ENCODE measurements around the gene MYH11.

DNA sequence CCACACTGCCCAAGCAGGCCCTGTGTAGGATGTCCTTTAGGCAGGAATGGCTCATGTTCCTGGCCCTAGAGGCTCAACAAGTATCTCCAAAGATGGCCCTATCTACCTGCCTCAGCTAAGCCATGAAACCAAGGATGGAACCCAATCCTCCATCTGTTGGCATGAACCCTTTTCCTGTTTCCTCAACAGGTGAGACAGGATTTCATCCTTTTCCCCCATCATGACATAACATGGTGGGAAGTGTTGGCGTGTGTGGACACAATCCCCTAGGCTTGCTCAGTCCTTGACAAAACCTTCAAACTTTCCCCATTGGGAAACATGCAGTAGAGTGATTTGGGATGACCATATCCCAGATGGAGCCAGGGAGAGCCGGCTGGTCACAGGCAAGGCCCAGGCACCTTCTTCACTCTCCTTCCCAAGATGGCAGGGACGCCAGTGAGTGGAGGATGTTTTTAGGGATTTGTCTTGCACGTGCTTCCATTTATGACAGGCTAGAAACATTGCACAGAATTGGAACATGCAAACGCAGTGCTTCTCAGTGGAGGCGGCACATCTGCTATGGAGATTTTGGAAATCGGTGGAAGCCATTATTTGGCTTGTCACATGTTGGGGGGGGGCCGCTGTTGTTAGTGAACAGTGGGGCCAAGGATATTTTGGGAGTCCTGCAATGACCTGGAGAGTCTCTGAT is 77.0 kb downstream of the MYH11 start:
- TF ChIP-seq, protein P1, sequence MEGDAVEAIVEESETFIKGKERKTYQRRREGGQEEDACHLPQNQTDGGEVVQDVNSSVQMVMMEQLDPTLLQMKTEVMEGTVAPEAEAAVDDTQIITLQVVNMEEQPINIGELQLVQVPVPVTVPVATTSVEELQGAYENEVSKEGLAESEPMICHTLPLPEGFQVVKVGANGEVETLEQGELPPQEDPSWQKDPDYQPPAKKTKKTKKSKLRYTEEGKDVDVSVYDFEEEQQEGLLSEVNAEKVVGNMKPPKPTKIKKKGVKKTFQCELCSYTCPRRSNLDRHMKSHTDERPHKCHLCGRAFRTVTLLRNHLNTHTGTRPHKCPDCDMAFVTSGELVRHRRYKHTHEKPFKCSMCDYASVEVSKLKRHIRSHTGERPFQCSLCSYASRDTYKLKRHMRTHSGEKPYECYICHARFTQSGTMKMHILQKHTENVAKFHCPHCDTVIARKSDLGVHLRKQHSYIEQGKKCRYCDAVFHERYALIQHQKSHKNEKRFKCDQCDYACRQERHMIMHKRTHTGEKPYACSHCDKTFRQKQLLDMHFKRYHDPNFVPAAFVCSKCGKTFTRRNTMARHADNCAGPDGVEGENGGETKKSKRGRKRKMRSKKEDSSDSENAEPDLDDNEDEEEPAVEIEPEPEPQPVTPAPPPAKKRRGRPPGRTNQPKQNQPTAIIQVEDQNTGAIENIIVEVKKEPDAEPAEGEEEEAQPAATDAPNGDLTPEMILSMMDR (conservative IDR thresholded peaks at IDR 0.05; ENCODE audit: low read depth in 2 of 2), result no peak
- TF ChIP-seq EZH2 (IDR thresholded peaks at IDR 0.05; ENCODE audit: low read depth, unreplicated experiment), result no peak
- TF ChIP-seq POLR2AphosphoS5 (IDR thresholded peaks at IDR 0.05; ENCODE audit: low read depth), result no peak
- TF ChIP-seq, protein P2, sequence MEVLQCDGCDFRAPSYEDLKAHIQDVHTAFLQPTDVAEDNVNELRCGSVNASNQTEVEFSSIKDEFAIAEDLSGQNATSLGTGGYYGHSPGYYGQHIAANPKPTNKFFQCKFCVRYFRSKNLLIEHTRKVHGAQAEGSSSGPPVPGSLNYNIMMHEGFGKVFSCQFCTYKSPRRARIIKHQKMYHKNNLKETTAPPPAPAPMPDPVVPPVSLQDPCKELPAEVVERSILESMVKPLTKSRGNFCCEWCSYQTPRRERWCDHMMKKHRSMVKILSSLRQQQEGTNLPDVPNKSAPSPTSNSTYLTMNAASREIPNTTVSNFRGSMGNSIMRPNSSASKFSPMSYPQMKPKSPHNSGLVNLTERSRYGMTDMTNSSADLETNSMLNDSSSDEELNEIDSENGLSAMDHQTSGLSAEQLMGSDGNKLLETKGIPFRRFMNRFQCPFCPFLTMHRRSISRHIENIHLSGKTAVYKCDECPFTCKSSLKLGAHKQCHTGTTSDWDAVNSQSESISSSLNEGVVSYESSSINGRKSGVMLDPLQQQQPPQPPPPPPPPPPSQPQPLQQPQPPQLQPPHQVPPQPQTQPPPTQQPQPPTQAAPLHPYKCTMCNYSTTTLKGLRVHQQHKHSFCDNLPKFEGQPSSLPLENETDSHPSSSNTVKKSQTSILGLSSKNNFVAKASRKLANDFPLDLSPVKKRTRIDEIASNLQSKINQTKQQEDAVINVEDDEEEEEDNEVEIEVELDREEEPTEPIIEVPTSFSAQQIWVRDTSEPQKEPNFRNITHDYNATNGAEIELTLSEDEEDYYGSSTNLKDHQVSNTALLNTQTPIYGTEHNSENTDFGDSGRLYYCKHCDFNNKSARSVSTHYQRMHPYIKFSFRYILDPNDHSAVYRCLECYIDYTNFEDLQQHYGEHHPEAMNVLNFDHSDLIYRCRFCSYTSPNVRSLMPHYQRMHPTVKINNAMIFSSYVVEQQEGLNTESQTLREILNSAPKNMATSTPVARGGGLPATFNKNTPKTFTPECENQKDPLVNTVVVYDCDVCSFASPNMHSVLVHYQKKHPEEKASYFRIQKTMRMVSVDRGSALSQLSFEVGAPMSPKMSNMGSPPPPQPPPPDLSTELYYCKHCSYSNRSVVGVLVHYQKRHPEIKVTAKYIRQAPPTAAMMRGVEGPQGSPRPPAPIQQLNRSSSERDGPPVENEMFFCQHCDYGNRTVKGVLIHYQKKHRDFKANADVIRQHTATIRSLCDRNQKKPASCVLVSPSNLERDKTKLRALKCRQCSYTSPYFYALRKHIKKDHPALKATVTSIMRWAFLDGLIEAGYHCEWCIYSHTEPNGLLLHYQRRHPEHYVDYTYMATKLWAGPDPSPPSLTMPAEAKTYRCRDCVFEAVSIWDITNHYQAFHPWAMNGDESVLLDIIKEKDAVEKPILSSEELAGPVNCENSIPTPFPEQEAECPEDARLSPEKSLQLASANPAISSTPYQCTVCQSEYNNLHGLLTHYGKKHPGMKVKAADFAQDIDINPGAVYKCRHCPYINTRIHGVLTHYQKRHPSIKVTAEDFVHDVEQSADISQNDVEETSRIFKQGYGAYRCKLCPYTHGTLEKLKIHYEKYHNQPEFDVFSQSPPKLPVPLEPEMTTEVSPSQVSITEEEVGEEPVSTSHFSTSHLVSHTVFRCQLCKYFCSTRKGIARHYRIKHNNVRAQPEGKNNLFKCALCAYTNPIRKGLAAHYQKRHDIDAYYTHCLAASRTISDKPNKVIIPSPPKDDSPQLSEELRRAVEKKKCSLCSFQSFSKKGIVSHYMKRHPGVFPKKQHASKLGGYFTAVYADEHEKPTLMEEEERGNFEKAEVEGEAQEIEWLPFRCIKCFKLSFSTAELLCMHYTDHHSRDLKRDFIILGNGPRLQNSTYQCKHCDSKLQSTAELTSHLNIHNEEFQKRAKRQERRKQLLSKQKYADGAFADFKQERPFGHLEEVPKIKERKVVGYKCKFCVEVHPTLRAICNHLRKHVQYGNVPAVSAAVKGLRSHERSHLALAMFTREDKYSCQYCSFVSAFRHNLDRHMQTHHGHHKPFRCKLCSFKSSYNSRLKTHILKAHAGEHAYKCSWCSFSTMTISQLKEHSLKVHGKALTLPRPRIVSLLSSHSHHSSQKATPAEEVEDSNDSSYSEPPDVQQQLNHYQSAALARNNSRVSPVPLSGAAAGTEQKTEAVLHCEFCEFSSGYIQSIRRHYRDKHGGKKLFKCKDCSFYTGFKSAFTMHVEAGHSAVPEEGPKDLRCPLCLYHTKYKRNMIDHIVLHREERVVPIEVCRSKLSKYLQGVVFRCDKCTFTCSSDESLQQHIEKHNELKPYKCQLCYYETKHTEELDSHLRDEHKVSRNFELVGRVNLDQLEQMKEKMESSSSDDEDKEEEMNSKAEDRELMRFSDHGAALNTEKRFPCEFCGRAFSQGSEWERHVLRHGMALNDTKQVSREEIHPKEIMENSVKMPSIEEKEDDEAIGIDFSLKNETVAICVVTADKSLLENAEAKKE (CRISPR knock-in tag; IDR thresholded peaks at IDR 0.05), result no peak
- no peak for TF ChIP-seq REST (IDR thresholded peaks at IDR 0.05; ENCODE audit: unreplicated experiment)
- no peak for TF ChIP-seq EZH2phosphoT487 (IDR thresholded peaks at IDR 0.05; ENCODE audit: unreplicated experiment)
- TF ChIP-seq ZNF114 (CRISPR knock-in tag; IDR thresholded peaks at IDR 0.05), result no peak
